ENCODE data around the gene TBCK.
"Not testable (repeated sequence)": the region's sequence is repeated elsewhere in the genome, so short reads cannot be mapped to it uniquely, and the experiment has no call there.

The TBCK gene

DNA sequence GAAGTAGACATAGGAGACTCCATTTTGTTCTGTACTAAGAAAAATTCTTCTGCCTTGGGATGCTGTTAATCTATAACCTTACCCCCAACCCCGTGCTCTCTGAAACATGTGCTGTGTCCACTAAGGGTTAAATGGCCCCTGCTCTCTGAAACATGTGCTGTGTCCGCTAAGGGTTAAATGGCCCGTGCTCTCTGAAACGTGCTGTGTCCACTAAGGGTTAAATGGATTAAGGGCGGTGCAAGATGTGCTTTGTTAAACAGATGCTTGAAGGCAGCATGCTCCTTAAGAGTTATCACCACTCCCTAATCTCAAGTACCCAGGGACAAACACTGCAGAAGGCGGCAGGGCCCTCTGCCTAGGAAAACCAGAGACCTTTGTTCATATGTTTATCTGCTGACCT, 5.8 kb upstream of the TBCK start:
- not testable (repeated sequence) for DNase-seq (ENCODE audit: low read depth, low spot score)

DNA sequence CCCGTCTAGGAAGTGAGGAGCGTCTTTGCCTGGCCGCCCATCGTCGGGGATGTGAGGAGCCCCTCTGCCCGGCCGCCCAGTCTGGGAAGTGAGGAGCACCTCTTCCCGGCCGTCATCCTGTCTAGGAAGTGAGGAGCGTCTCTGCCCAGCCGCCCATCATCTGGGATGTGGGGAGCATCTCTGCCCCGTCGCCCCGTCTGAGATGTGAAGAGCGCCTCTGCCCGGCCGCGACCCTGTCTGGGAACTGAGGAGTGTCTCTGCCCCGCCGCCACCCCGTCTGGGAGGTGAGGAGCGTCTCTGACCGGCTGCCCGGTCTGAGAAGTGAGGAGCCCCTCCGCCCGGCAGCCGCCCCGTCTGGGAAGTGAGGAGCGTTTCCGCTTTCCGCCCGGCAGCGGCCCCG, 5.2 kb upstream of the TBCK start:
- not testable (repeated sequence) for DNase-seq (ENCODE audit: low read depth, low spot score)

DNA sequence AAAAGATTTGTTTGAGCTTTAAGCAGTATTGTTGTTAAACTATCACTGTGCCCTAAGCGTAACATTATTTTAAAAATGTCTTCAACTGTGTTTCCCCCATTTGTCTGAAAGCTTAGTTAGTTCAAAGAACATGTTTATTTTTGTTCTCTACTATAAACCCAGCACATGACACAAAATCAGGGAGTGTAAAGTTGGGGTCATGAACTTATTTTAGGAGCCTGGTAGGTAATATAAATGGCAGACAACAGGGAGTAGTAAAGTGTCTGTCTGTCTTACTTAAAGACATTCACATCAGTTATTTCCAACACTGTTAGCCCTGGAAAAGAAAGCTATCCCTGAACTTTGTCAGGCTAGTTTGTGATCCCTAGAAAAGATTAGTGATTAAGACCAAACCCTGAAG, 4.2 kb upstream of the TBCK start:
- no peak for DNase-seq (ENCODE audit: low read depth, low spot score)

DNA sequence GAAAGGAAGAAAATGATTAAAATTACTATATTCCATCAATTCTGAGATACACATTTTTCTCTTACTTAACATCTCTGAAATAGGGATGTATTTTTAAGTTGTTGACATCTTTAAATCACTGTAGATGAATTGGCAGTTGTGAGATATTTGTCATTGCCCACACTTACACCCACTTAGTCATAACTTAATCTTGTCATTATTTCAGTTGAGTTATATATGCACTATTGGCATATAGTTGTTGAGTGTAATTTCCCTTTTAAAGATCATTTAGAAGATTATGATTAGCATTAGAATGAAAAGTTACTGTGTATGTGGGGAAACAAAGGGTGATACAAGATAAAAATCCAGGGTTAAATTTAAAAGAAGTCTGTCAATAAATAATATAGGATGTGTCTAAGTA, 2.5 kb upstream of the TBCK start:
- no peak for DNase-seq (ENCODE audit: low read depth, low spot score)

DNA sequence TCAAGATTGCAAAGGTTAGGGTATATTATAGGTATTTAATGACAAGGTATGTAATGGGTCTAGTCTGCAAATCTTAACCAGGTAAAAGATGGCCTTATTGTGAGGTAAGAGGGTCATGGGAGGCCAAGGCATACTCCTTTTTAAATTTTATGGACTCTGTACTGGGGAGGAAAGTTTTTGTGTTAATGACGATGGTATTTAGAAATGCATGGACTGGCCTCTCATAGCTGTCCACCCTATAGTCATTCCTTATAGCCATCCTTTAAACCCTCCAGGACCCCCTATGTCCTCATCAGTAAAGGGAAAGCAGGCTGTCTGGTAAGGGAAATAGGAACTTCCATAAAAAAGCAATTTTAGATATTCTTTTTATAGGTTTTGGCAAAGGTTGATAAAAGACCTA, 1.8 kb upstream of the TBCK start:
- no peak for DNase-seq (ENCODE audit: low read depth, low spot score)

DNA sequence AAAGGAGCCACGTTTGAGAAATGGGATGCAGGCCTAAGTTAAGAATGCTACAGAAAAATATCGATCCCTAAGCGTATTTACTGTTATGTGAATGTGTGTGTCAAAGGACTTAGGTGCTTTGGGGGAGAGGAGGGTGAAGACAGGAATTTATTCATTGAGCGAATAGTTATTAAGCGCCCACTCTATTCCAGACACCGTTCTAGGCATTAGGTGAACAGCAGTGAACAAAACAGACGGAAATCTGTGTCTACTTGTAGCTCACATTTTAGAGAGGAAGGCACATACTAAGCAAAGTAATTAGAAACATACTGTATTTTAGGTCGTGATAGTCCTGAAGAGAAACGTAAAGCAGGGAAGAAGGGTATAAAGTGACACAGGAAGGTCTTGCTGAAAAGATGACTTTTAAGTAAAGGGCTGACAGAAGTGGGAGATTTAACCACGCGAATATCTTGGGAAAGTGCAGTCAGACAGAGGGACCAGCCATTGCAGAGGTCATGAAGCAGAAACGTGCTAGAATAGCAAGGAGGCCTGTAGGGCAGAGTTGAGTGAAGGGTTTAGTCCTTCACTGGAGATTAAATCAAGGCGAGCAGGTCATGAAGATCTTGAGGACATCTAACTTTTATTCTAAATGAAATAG, 882 bp upstream of the TBCK start:
- DNase-seq (ENCODE audit: low read depth, low spot score) = no peak

DNA sequence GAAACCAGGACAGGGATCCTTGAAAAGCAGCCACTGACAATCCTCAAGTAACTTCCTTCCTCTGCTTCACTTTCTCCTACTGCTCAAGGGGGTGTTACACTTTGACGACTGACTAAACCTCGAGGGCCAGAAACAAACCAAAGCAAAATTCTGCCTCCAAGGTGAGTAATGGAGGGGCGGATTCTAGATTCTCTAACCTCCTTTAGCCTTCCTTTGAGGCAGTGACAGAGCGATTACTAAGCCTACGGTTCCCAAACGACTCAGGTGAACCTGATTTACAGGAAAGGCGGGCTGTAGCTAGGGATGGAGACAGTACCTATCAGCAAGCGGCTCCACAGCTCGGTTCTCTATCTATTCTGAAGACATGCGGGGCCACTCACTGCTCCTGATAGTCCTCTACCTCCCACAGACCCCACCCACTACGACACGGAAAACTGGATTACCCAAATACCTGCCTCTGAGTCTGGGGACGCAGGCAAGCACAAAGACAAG, 487 bp downstream of the TBCK start:
- no peak for DNase-seq (ENCODE audit: low read depth, low spot score)

DNA sequence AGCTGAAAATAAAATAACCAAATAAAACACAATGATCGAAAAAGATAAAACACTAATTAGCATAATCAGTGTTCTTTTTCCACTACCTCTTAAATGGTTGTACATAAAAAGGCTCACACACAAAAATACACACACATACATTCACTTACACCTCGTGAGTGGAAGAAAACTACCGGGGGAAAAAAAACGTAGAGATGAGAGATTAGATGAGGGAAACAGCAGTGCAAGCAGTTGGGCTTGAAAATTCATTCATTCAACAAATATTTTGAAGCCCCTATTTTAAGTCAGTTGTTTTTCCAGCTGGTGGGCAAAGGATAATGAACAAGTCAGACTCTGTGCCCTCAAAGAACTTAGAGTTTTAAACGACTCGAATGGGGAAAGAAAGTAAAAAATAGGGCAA, 1.0 kb downstream of the TBCK start:
- no peak for DNase-seq (ENCODE audit: low read depth, low spot score)

DNA sequence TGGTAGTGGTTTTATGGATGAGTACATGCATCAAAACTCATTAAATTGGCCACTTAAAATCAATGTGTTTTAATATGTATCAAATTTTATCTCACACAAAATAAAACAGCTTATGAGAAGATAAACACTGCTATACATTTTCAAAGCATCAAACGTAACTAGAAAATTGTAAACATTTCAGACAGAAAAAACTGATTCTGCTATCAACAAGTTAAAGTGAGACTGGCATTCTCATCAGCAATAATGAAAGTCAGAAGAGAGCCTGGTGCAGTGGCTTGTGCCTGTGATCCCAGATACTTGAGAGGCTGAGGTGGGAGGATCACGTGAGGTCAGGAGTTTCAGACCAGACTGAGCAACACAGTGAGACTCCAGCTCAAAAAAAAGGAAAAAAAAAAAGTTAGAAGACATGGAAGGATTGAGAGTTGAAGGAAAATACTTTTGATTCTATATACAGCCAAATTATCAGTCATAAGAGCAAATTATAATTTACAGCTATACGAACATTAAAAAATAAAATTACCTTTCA, 2.9 kb downstream of the TBCK start:
- DNase-seq (ENCODE audit: low read depth, low spot score) = no peak

DNA sequence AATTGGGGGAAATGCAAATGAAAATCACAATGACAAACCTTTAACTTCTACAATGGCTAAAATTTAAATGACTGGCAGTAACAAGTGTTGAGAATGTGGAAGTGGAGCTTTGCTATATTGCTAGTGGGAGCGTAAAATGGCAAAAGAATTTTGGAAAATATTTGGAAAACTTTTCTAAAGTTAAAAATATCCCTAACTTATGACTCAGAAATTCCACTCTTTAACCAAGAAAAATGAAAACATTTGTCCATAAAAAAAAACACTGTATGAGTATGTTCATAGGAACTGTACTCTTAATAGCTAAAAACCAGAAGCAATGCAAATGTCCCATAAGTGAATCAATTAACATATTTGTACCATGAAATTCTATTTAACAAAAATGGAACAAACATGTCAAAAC, 3.6 kb downstream of the TBCK start:
- DNase-seq (ENCODE audit: low read depth, low spot score) = no peak

DNA sequence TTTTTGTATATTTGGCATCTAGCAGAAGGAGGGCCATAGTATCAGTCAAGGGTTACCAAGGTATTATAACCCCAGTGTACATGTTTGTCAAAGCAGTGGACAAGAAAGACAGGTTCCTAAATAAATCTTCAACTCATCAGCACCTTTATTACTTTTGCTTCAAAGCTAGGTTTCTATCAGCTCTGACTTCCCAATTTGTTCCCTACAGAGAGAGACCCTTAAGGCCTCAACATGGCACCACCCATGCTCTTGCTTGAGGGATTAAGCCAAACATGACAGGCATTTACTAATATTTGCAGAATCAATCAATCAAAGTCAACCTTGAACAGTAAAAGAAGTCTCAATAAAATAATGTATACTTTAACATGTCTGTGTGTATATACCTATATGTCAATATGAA, 9.4 kb downstream of the TBCK start:
- DNase-seq (ENCODE audit: low read depth, low spot score) = no peak

DNA sequence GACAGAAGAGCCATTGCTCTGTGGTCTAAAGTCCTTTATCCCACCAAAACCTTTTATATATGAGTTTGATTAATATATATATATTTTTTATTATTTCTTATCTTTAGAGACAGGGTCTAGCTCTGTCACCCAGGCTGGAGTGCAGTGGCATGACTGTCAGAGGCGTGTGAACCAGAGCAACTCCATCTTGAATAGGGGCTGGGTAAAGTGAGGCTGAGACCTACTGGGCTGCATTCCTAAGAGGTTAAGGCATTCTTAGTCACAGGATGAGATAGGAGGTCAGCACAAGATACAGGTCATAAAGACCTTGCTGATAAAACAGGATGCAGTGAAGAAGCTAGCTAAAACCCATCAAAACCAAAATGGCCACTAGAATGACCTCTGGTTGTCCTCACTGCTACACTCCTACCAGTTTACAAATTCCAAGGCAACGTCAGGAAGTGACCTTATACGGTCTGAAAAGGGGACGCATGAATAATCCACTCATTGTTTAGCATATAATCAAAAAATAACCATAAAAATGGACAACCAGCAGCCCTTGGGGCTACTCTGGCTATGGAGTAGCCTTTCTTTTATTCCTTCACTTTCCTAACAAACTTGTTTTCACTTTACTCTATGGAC, 10.5 kb downstream of the TBCK start:
- no peak for DNase-seq (ENCODE audit: low read depth, low spot score)

DNA sequence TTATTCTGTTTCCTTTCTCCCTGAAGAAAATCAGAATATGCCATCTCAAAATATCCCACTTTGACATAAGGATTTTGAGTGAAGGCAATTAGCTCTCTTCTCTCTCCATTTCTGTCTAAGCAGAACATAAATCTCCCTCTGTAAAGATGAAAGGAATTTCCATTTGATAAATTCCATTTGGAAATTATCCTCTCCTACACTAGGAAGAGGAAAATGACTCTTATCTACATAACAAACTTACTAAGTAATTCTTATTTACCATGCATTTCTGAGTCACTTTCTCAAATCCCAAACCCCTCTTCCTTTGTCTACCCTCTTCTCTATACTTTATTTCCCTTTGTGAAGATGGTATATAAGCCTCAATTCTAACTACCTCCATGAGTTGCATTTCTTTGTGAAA, 11.4 kb downstream of the TBCK start:
- no peak for DNase-seq (ENCODE audit: low read depth, low spot score)

DNA sequence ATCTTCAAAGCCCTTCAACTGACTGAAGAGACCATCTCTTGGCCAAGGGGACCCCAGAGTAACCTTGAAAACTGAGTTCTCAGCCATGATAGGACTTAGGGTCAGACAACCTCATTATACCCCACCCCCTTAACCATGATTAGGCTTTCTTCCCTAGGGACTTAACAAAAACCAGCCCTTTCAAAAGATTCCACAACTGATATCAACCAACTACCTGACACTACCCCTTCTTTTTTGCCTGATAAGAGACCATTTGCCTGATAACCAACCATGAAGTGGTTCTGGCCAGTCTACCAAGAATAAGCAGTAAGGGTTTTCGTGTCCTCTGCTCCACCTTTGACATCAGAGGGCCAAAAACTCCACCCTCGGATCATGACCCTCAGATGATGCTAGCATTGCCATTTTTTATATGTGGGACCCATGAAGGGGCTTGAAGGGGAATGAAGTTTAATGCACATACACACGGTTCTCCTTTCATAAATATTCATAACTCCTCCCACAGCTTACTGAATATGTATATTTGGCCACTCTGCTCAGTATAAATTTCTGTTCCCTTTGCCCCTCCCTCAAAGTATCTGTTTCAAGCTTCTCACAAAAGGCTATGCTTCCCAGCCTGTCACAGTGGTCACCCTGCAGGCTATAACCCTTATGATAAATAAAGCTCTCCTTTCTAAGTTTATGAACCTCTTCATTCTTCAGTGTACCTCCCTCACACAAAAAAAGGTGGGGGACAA, 12.3 kb downstream of the TBCK start:
- DNase-seq (ENCODE audit: low read depth, low spot score) = peak; percentile 20

DNA sequence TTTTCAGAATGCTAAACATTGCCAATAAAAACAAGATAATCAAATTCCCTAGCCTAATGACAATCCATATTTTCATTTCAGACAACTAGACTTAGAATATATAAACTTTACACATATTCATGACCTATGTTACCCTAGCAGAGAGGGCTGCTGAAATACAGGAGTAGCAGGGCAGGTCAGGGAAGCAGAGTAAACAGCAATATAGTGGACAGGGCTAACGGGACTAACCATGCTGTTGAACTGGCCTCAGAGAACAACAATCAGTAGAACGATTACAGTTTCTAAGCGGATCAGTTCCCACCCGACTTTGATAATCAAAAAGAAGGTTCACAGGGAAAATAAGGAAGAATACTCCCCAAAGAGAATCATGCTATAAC, 14.0 kb downstream of the TBCK start:
- no peak for DNase-seq (ENCODE audit: low read depth, low spot score)

DNA sequence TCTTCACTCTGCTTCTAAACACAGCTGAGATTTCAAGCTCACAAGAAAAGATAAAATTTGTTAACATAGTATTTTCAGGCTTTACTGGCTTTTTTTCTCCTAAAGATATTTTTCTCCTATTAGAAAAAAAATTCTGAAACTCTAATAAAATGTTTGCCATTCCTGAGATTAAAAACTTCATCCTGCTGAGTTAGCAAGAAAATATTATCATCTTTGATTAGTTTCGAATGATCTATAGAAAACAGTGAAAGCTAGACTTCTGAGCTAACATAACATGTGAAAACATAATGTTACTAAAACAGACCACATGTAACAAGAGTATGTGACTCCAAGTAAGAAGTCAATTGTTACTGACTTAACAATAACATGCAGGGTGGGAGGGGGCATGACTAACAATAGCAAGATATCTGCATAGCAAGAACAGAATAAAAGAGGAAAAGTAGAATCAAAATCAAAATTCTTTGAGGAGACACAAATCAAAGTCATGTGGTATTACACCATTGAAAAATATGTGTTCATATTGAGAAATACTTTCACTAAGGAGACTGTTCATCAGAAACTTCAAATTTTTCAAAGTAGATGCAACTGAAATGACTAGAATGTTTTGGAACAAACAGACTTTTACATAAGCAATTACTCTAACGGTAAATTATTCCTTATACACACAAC, 14.5 kb downstream of the TBCK start:
- no peak for DNase-seq (ENCODE audit: low read depth, low spot score)

DNA sequence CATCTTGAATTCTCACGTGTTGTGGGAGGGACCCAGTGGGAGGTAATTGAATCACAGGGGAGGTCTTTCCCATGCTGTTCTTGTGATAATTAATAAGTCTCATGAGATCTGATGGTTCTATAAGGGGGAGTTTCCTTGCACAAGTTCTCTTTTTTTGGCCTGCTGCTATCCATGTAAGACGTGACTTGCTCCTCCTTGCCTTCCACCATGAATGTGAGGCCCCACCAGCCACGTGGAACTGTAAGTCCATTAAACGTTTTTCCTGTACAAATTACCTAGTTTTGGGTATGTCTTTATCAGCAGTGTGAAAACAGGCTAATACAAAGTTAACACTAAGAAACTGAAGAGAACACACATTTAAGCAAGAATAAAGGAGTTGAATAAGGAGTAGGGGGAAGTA, 16.0 kb downstream of the TBCK start:
- no peak for DNase-seq (ENCODE audit: low read depth, low spot score)

DNA sequence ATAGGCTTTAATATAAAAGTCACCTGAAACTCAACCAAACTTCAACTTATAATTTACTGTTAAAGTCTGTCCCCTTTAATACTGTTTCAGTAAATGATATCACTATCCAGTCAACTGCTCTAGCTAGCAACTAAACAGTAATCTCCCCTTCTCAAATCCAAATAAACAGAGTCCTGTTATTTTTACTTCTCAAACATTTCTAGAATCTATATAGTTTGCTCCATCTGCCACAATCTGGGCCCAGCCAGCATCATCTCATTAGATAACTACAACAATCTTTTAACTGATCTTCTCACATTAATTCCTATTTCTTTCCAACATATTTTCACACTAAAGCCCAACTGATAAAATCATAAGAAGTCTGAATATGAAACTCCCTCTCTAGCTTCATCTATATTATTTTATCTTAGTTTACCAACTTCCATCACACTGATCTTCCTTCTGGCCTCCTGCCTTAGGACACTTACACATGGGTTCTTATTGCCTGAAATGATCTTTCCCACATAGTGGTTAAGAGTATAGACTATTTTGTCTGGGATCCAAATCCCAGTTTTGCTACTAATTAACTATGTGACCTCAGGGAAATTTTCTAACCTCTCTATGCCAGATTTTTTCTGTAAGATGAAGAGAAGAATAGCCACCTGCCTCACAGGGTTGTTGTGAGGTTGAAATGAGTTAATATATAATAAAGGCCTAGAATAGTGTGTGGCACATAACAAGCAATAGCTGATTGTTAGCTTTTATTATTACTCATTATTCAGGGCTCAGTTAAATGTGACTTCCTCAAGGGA, 18.6 kb downstream of the TBCK start:
- DNase-seq (ENCODE audit: low read depth, low spot score) = no peak

DNA sequence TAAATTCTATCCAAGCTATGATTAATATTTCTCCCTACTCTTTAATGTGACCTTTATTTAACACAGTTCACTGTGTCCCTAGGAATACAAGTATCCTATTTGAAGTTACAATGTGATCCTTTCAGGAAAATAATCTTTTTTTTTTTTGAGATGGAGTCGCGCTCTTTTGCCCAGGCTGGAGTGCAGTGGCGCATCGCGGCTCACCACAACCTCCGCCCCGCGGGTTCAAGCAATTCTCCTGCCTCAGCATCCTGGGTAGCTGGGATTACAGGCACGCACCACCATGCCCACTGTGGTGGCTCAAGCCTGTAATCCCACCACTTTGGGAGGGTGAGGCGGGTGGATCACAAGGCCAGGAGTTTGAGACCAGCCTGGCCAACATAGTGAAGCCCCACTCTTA, 21.9 kb downstream of the TBCK start:
- no peak for DNase-seq (ENCODE audit: low read depth, low spot score)

DNA sequence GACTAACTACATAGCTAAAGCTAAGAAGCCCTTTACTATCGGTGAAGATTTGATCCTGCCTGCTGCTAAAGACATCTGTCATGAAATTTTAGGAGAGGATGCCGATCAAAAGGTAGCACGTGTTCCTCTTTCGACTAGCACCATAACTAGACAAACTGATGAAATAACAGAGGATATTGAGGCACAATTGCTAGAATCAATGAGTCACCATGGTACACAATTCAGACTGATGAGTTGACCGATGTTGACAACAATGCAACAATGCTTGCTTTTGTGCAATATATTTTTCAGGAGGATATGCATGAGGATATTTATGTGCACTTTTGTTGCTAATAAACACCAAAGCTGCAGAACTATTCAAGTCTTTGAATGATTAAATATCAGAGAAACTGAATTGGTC, 24.3 kb downstream of the TBCK start:
- no peak for DNase-seq (ENCODE audit: low read depth, low spot score)

DNA sequence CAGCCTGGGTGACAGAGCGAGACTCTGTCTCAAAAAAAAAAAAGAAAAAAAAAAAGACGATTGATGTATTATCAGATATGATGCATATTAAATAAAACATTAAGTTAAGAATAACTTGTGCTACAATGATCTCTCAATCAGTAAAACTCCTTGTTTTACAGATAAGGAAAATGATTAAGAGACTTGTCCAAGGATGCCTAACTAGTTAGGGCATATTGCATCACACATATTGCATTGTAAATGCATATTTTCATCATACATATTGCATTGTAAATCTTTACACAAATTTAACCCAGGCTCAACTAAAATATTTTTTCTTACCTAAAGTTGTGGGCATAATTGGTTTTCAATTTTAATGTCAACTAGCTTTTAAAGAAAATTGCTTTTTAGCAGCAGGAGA, 26.3 kb downstream of the TBCK start:
- no peak for DNase-seq (ENCODE audit: low read depth, low spot score)
